Activated CD4-positive, CD25-positive, alpha-beta regulatory T cell (primary cell): ENCODE data around the gene ADAMTS12.
"Not testable (repeated sequence)": the region's sequence is repeated elsewhere in the genome, so short reads cannot be mapped to it uniquely, and the experiment has no call there.

Source experiments
- DNase-seq, 4 experiments: peaks; one replicate each; lab custom pipeline; 2025; lab: John Stamatoyannopoulos, UW

ADAMTS12 gene

DNA sequence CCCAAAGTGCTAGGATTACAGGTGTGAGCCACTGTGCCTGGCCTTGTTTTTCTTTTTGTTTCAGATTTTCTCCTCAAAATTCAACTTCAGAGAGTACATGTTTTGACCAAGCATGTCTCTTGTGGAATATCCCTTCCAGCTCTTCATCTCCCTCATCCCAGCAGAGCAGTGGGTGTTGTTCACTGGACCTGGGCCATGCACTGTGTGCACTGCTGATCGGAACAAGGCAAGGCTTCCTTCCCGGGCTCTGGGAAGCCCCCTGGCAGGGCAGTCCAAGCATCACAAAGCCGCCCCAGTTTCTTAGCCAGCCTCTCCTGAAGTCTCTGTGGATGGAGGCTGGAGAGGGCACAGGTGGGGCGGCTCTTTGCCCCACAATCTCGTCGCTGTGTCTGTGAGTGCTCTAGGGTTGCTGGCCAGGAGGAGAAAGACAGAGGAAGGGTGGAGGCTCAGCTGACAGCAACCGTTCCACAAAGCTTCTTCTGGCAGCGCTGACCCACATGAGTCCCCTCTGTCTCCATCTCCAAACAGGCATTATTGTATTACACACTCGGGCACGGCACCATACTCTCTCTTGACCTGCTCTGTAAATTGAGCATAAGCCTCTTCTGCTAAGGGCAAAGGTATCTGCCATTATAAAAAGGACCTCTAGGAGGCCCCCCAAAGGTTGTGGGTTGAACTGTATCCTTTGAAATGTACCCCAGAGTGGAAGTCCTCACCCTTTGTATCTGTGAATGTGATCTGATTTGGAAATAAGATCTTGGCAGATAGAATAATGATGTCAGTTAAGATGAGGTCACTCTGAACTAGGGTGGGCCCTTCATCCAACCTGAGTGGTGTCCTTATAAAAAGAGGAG, 361.4 kb downstream of the ADAMTS12 start:
- DNase-seq: no peak

DNA sequence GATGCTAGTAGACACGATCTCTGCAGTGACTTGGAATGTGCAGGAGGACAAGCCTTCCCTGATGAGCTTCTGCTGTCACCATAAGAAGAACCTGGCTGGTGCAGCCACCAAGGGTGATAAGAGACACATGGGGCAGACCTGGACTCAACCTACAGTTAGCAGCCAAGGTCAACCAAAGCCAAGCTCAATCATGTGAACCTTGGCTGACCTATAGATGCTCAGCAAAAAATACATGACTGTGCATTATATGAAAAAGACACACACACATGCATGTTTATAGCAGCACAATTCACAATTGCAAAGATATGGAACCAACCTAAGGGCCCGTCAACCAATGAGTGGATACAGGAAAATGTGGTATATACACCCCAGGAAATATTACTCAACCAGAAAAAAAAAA, 364.1 kb downstream of the ADAMTS12 start:
- no peak for DNase-seq

DNA sequence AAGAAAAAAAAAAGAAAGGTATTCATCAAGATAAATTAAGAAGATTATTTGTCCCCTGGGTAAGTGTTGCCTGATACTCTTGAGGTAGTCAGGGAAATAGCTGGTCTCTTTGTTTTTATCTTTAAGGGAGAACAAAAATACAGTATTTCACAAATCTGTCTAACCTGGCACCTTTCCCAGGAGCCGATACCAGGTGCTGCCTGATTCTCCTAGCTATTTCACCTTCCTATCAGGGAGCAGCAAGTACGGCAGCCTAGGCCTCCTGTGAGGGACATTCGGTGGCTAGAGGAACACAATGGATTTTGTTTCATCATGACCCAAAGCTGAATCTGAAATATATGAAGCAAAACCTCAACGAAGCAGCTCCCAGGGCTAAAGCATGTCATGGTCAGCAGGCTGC, 365.0 kb downstream of the ADAMTS12 start:
- no peak for DNase-seq

DNA sequence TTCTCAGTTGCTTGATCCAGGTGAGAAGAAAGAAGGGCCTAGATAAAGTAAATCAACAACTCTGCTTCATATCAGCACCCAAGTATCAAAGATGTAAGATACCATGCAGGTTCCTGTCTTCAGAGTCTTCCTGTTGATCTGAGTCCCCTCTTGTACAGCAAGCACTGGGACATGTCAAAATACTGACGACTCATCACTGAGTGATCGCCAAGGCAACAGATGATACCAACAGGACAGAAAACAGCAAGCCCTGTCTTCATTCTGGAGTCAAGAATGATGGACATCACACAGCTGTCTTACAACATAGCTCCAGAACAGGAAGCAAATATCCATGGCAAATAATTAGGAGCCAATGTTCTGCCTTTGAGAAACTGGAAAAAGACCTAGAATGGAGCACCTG, 367.3 kb downstream of the ADAMTS12 start:
- DNase-seq: no peak

DNA sequence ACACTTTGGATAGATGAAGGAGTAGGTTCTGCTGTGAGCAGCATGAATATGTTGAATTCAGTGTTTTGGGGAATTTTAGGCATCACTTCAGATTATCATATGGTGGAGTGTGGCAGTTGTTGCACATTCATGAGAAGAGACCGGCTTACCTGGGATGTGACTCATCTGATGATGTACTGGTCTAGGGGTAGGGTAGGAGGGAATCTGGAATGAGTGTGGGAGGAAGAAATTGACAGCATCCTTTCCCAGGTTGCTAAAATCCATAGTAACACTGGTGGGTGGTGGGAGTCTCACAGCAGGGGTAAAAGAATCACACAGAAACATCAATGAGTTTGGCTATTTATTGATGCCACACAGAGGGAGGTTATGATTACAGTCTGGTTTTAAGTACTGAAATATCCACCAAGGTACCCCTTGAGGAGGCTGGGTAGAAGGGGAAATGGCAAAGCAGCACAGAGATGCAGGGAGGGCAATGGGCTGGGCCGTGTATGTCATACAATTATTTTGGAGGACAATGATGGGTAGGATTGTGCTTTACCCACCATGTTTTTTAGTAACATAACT, 368.5 kb downstream of the ADAMTS12 start:
- DNase-seq: no peak

DNA sequence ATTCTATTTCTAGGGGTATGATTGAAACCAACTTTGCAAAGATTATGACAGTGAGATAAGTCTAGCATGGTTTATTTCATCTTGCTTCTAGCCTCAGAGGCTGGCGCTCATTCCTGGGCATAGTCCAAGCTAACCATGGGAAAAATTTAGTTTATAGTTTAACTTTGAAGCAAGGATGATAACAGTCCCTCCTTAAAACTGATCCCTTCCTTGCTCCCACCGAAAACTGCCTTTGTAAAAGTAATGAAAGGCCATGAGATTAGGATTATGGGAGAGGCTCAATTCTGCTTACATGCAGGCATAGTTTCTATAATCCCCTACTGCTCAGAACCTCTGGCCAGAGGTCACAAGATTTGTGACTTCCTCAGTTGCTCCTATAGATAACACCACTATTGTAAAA, 375.4 kb downstream of the ADAMTS12 start:
- no peak for DNase-seq

DNA sequence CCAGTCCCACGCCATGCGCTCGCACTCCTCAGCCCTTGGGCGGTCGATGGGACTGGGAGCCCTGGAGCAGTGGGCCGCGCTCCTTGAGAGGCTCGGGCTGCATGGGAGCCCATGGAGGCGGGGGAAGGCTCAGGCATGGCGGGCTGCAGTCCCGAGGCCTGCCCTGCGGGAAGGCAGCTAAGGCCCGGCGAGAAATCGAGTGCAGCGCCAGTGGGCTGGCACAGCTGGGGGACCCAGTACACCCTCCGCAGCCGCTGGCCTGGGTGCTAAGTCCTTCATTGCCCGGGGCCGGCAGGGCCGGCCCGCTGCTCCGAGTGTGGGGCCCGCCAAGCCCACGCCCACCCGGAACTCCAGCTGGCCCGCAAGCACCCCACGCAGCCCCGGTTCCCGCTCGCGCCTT, 376.4 kb downstream of the ADAMTS12 start:
- DNase-seq: not testable (repeated sequence)

DNA sequence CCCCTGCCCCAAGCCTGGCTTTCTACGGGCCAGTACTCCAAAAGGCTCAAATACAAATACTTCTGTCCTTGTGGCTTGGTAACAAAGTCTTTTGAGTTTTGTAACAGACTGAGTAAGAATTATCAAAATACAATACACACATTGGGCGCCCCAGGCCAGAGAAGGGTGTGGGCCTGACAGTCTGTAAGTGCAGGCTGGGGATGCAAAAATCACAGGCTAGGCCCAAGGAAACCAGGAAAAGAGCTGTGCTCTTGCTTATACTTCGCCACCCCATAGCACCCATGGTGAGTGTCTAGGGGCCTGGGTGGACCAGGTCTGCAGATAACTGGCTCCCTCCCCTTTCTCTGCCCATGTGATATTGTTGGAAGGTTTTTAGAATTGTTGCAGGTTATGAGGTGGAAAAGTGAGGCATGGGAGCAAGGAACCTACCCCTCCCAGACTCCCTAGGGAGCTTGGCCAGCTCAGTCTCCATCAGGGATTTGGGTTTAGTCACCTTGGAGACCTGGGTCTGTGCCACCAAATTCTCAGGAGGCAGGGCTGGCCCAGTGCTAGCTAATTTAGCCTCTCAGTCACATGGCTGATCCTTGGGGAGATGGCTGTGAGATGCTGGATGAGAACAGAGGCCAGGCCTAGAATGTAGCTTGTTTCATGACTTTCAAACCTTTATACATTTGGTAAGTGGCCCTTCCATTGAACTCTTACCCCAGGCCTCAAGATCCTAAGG, 378.2 kb downstream of the ADAMTS12 start:
- DNase-seq: no peak

DNA sequence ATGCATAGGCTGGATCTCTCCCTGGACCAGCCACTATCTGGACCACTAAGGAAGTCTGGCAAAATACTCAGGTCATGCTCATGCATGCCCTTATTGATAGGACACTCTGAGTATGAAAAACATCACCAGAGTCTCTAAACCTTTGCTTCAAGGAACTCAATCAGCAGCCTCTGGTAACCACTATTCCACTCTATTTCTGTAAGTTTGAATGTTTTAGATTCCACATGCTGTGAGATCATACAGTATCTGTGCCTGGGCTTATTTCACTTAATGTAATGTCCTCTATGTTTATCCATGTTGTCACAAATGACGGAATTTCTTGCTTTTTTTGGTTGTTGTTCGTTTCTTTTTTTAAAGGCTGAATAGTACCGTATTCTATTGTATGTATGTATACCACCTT, 382.8 kb downstream of the ADAMTS12 start:
- DNase-seq: no peak

DNA sequence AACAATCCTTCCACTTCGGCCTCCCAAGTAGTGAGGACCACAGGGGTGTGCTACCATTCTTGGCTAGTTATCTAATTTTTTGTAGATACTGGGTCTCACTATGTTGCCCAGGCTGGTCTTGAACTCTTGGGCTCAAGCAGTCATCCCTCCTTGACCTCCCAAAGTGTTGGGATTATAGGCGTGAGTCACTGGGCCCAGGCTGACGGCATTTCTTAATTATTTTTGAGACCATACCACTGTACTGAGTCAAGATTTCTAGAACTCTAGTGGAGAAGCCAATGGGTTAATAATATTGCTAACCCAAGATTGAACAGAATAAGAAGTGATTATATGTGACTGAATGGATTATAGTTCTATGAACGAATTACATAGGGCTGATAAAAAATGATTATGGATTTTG, 384.4 kb downstream of the ADAMTS12 start:
- no peak for DNase-seq

DNA sequence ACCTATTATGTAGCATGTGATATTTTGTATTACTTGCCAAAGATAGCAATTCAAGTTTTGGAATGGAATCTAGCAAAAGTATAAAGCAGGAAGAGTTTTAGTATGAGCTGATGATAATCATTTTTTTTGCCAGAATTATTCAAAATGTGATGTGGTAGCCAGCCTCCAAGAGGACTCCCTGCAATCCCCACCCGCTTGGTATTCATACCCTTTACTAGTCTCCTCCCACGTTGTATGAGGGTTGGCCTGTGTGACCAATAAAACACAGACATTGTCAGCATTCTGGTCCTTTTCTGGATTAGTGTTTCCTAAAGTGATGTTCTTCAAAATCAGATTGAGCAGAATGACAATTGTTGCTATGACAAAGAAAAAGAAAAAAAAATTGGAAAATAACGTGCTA, 387.2 kb downstream of the ADAMTS12 start:
- no peak for DNase-seq

DNA sequence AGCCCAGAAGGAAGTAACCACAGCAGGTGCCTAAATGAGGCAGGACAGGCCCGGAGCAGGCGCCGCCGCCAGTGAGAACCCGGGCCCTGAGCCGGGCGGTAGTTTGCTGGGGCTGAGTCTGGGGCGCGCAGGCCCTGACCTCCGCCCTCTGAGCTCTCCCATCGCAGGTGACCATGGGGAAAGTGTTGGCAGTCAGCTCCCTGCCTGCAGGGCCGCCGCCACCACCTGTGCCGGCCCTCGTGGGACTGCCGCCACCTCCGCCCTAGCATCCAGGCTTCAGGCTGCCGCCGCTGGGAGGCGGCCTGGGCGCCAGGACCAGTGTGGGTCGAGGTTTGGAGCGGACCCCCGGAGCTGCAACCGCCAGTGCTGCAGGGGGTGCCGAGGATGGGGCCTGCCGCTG, 389.9 kb downstream of the ADAMTS12 start:
- DNase-seq: no peak

DNA sequence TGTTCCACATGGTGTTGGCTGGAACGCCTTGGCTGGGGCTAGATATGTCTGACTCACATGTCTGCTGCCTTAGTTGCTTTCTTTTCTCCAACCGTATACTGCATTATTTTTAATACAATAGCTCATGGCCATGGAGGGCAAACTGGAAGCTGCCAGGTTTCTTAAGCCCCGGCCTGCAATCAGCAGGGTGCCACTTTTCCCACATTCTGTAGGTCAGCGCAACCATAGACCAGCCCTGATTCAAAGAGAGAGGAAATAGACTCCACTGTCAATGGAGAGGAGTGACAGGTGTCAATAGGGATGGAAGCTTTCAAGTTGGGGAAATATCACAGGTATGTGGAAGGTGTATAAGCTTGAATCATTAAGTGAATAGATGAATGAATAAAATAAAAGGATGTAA, 390.5 kb downstream of the ADAMTS12 start:
- DNase-seq: no peak

DNA sequence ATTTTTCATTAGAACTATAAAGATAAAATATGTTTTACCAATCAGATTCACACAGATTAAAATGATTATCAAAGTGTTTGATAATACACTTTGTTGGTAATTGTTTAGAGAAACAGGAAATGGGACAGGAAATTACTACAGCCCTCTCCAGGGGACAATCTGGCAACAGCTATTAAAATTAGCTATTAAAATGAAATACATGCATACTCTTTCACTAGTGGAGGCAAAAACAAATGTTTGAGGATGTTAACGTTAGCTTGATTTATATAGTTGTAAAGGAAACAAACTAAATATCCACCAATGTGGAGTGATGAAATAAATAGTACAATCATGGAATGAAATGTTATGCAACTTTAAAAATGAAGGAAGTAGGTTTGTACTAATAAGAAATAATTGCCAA, 397.3 kb downstream of the ADAMTS12 start:
- DNase-seq: no peak

DNA sequence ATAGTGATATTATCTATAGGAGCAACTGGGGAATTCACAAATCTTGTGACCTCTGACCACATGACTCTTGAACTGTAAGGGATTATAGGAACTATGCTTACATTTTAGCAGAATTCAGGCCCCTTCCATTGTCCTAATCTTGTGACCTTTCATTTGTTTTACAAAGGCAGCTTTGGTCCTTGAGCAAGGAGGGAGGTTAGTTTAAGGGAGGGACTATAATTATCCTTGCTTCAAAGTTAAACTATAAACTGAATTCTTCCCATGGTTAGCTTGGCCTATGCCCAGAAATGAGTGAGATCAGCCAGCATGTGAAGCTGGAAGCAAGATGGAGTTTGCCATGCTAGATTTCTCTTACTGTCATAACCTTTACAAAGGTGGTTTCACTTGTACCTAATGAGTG, 399.8 kb downstream of the ADAMTS12 start:
- DNase-seq: no peak

DNA sequence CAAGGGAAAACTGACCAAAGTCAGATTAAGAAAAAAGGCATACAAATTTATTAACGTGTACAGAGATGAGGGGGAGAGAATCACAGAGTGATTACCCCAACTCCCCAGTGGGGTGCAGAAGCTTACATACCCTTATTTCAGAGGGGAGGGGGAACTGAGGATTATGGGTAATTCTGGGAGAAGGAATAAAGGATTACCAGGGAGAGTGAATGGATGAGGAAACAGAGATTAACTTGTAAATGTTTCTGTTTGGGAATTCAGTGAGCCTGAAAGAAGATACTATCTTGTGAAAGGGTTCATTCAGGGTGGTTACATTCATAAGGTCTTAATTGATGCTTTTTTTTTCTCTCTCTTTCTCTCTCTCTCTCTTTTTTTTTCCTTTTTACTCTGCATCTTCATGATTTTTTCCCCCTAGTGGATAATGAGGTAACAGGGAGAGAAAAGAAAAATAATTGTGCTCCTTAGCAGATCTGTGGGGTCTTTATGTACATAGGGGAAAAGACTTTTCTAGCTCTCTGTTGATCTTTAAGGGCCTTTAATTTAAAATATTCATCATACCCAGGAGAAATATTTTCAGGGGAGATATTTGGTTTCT, 401.6 kb downstream of the ADAMTS12 start:
- no peak for DNase-seq

DNA sequence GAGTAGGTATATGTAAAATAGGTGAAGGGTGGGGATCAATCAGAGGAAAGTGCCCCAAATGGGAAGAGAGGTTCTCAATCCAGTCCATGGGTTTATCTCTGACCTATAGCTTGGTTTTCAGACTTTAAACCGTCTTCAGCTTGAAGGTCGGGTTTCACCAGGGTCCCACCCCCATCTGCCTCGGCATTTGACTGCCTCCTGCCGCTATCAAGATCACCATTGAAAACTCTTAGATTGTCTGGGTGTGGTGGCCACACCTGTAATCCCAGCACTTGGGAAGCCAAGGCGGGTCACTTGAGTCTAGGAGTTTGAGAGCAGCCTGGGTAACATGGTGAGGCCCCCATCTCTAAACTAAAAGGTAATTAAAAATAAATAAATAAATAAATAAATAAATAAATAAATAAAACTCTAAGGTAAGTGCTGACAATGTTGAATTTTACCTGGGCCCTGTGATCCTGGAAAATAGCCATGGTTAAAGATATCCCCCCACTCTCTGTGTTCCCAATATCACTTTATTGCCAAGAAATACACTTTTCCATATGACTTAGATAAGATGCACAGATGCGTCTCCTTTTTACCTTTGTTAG, 402.2 kb downstream of the ADAMTS12 start:
- no peak for DNase-seq

DNA sequence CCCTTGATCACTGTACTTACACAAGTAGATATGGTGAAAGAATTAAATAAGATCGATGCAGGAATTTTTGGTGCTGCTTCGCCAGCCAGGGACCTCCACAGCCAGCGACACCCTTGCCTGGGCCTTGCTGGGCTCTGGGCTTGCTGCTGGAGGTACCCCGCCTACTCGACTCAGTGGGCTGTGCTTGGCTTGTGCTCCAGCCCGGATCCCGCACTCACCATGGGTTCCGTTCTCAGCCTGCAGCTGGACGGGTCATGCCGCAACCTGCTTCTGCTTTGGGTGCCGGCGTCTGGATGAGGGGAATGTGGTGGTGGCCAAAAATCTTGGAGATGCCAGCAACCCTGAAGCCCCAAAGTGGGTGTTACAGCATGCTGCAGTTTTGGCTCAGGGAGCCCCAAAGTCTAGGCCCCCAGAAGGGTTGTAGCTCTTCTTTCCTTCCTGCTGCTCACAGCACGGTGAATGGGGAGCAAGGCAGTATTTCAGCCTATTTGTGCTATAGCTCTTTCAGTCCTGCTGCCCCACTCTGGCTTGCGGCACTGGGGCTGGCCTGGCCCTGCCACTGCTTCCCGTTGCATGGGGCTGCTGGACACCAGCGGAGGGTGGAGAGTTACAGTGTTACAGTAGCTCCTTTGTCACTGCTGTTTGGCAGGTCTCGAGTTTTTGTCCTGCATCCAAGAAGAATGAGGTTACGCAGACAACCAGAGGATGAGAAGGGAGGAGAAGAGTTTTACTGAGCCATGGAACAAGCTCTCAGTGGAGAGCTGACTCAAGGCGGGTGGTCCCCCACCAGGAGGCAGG, 403.0 kb downstream of the ADAMTS12 start:
- no peak for DNase-seq

DNA sequence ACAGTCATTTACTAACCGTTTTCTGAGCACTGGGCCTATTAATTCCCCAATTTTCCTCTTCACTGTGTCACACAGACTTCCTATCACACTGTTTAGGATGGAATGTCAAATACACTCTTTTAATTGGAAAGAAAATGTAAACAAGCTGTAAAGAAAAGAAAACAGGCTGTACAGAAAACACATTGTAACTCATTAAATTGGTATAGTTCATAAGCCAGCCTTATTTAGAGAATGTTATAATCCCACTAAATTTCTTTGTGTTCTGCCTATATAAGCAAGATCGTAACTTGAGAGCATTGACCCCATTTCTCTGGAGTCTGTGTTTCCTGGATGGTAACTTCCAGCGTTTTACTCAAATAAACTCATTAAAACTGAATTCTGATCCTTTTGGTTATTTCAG, 404.6 kb downstream of the ADAMTS12 start:
- no peak for DNase-seq

DNA sequence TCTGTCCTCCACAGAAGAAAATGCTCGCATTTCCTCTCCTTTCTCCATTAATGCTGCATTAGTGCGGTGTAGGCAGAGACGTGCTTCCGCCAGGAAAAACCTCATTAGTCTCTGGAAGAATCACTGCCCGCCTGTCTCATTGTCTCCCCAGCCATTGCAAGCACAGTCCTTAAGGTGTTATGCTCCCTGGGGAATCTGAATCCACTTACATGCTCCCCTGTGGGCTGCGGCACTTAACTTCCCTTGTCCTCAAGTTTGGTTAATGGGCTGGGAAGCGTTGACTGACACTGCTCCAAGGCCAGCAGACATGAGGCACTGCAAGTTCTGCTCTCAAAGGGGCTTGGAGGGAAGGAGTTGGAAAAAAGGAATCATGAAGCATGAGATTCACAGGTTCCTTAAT, 409.5 kb downstream of the ADAMTS12 start:
- DNase-seq: no peak

DNA sequence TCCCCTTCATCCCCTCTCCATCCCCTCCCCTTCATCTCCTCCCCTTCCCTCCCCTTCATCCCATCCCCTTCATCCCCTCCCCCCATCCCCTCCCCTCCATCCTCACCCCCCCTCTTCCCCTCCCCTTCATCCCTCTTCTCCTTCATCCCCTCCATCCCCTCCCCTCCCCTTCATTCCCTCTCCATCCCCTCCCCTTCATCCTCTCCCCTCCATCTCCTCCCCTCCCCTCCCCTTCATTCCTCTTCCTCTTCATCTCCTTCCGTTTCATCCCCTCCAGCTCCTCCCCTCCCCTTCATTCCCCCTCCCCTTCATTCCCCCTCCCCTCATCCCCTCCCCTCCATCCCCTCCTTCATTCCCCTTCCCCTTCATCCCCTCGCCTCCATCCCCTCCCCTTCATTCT, 410.9 kb downstream of the ADAMTS12 start:
- no peak for DNase-seq

DNA sequence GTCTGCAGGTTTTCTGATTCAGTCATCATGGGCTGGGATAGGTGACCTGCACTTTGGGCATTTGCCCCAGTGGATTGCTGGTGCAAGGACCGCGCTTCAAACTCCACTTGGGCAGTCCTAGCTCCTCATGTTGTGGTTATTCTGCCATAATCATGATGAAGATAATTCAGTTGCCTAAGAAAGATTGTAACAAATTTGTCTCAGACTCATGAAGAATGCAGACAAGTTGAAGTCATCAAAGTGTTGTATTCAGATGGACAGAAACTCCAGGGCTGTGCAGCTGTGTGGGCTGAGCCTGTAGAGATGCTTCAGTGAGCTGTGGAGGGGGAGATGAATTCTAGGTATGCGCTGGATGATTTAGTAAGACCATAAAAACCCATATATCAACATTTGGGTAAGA, 412.5 kb downstream of the ADAMTS12 start:
- DNase-seq: no peak
